Gastrocnemius medialis (tissue), 4 donors: ENCODE results near the gene KLK6.

Experiments
- POLR2A ChIP-seq, 2 donors: fragments of 450-650 bp; IDR thresholded peaks; one replicate each; pipeline ENCODE4 v1.6.1; 2017; ENCODE audit warnings: antibody characterized with exemption in 2 of 2, mild to moderate bottlenecking in 2 of 2, moderate library complexity in 2 of 2
- TF ChIP-seq, protein P1 (sequence below), 5 experiments: fragments of 450-650 bp in 3 of 5; fragments of 200-600 bp in 2 of 5; sonication (generic) in 2 of 5; IDR thresholded peaks in 4 of 5; conservative IDR thresholded peaks in 1 of 5; 1 replicate in 4 of 5; 2 replicates in 1 of 5; pipeline ENCODE4 v1.5.1; 2016 to 2019; ENCODE audit warnings: antibody characterized with exemption in 5 of 5, mild to moderate bottlenecking in 3 of 5, moderate library complexity in 3 of 5

DNA sequence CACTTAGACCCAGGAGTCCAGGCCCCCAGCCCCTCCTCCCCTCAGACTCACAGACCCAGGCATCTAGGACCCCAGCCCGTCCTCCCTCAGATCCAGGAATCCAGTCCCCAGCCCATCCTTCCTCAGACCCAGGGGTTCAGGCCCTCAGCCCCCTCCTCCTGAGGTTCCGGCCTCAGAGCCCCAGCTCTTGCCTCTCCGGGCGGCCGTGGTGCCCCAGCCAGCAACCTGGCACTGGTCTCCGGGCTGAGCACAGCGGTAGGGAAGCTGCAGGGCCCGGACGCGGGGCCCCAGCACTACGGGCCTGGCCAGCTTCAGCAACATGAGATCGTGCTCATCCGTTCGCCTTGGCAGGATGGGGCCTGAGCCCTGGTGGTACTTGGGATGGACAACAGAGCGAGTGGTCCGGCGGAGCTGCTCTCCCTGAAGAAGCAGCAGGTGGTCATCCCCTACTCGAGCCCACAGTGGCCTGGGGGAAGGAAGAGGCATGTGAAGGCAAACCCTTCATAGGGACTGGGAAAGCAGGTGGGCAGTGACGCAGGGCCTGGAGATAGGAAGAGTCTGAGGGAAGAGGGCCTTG, 46.4 kb upstream of the KLK6 start:
- TF ChIP-seq, protein P1, sequence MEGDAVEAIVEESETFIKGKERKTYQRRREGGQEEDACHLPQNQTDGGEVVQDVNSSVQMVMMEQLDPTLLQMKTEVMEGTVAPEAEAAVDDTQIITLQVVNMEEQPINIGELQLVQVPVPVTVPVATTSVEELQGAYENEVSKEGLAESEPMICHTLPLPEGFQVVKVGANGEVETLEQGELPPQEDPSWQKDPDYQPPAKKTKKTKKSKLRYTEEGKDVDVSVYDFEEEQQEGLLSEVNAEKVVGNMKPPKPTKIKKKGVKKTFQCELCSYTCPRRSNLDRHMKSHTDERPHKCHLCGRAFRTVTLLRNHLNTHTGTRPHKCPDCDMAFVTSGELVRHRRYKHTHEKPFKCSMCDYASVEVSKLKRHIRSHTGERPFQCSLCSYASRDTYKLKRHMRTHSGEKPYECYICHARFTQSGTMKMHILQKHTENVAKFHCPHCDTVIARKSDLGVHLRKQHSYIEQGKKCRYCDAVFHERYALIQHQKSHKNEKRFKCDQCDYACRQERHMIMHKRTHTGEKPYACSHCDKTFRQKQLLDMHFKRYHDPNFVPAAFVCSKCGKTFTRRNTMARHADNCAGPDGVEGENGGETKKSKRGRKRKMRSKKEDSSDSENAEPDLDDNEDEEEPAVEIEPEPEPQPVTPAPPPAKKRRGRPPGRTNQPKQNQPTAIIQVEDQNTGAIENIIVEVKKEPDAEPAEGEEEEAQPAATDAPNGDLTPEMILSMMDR (IDR thresholded peaks at IDR 0.05 in 4 of 5, conservative IDR thresholded peaks at IDR 0.05 in 1 of 5) = no peak
- no peak for TF ChIP-seq POLR2A (IDR thresholded peaks at IDR 0.05)
